Stomach (tissue), 9 donors: ENCODE measurements around the gene RNU6-8. TPM values are rescaled to one million over a fixed set of nuclear protein-coding genes. Genes with fewer than 3 reads are reported as not detected.
A peak's percentile ranks its signal among the peaks of the same experiment; 100 is the strongest.

Source experiments
- DNase-seq, 2 donors: peaks; one replicate each; pipeline versions ENCODE4 v3.0.0 to v3.0.0-alpha.2; 2013 to 2019
- H3K27ac ChIP-seq, 5 donors: fragments of 200-600 bp in 4 of 5; sonication (generic) in 4 of 5; one replicate each; pipeline ENCODE4 v1.5.1; 2013 to 2019; ENCODE audit warnings: mild to moderate bottlenecking in 1 of 5, moderate library complexity in 1 of 5
- H3K27me3 ChIP-seq, 3 donors: fragments of 200-600 bp; sonication (generic); one replicate each; pipeline ENCODE4 v1.5.1; 2017 to 2019; ENCODE audit warnings: mixed run types in 1 of 3
- H3K36me3 ChIP-seq, 4 donors: fragments of 200-600 bp; sonication (generic); 1 replicate in 3 of 4; 2 replicates in 1 of 4; pipeline ENCODE4 v1.5.1; 2016 to 2019
- H3K4me1 ChIP-seq, 4 donors: fragments of 200-600 bp; sonication (generic); one replicate each; pipeline ENCODE4 v1.5.1; 2016 to 2019
- H3K4me3 ChIP-seq, 4 donors: fragments of 200-600 bp; sonication (generic) in 3 of 4; one replicate each; pipeline ENCODE4 v1.5.1; 2016 to 2019; ENCODE audit warnings: mild to moderate bottlenecking in 1 of 4
- H3K9me3 ChIP-seq, 4 donors: fragments of 200-600 bp; sonication (generic); one replicate each; pipeline ENCODE4 v1.5.1; 2016 to 2019
- CTCF ChIP-seq, 7 experiments: fragments of 450-650 bp in 4 of 7; fragments of 200-600 bp in 3 of 7; sonication (generic) in 3 of 7; IDR thresholded peaks; one replicate each; pipeline ENCODE4 v1.5.1; 2016 to 2019; ENCODE audit warnings: antibody characterized with exemption in 7 of 7, control low read depth in 2 of 7, mild to moderate bottlenecking in 1 of 7
- EP300 ChIP-seq: sonication (generic); formaldehyde crosslinking; IDR thresholded peaks from one replicate; pipeline ENCODE4 v1.6.1; 2017; ENCODE audit warnings: antibody characterized with exemption
- POLR2A ChIP-seq, 4 donors: fragments of 450-650 bp; IDR thresholded peaks; one replicate each; pipeline ENCODE4 v1.6.1; 2016; ENCODE audit warnings: antibody characterized with exemption in 4 of 4, control low read depth in 2 of 4, mild to moderate bottlenecking in 1 of 4, moderate library complexity in 1 of 4
- POLR2AphosphoS5 ChIP-seq, 3 donors: sonication (generic); formaldehyde crosslinking; IDR thresholded peaks; one replicate each; pipeline ENCODE4 v1.6.1; 2016; ENCODE audit warnings: antibody characterized with exemption in 3 of 3
- WGBS, 5 donors: extraction: QIAGEN DNeasy Blood & Tissue Kit in 3 of 5; methylation state at CpG; one replicate each; pipeline versions ENCODE4 v1.1.5 to v1.1.7; 2013 to 2018; 5-methylcytosine and 5-hydroxymethylcytosine counted together
- intact Hi-C: fragments of 100-400 bp; cut with DNase I; formaldehyde crosslinking; loops from one replicate; pipeline ENCODE4 v1.15.1; 2023; ENCODE audit warnings: low total_unique reads
- polyA plus RNA-seq, 3 donors: library from polyadenylated mRNA; stranded (reverse); fragments of 200-250 nt; gene quantifications; one replicate each; pipeline ENCODE4 v1.2.3, GENCODE V29; 2013
- total RNA-seq, 5 donors: library from RNA; depleted of rRNA; stranded (reverse); fragments of >200 nt; gene quantifications; one replicate each; pipeline versions ENCODE4 v1.1.0 to v1.2.3, GENCODE V29; 2014 to 2016
- donor health status: healthy with polysubstance abuse.
- donor health status: Bipolar disorder and iron deficiency.
- donor health status: healthy.

RNU6-8 gene
- total and polyA plus RNA-seq, 8 donors = not detected

- 33 to 68% (median 59%) methylated on average over 1 of the region's 1 CpG for WGBS, 5 donors
- intact Hi-C loops = no loop called here
Observed at GRCh38 chr14:32195636-32196035, 7.4 kb downstream of the RNU6-8 start.

GRCh38 chr14:32193532-32193931, 9.5 kb downstream of the RNU6-8 start:
- intact Hi-C loops = no loop called here
- Histone ChIP-seq H3K36me3 (no peaks in the 10 kb centered on the region), H3K4me3 (no peak overlapping the region), H3K9me3 (no peaks in the 10 kb centered on the region), H3K27me3 (no peaks in the 10 kb centered on the region), H3K4me1 (no peaks in the 10 kb centered on the region), H3K27ac (no peak overlapping the region)
- WGBS, 5 donors = 79 to 92% (median 88%) methylated on average over 2 of the region's 2 CpGs
- TF ChIP-seq EP300 (no peak), POLR2AphosphoS5 (IDR thresholded peaks at IDR 0.05) (no peak), CTCF (IDR thresholded peaks at IDR 0.05) (no peak), POLR2A (IDR thresholded peaks at IDR 0.05) (no peak)
- no peak for DNase-seq

More at GRCh38 chr14:32195636-32196035, 7.4 kb downstream of the RNU6-8 start:
- TF ChIP-seq POLR2A (IDR thresholded peaks at IDR 0.05) (no peak), CTCF (IDR thresholded peaks at IDR 0.05) (no peak), EP300 (no peak), POLR2AphosphoS5 (IDR thresholded peaks at IDR 0.05) (no peak)
- Histone ChIP-seq H3K27me3 (no peaks in the 10 kb centered on the region), H3K4me1 (peaks cover 0 to 6% (median 0%) of the 10 kb centered on the region in 4 donors), H3K9me3 (no peaks in the 10 kb centered on the region), H3K27ac (no peak overlapping the region), H3K4me3 (no peak overlapping the region), H3K36me3 (no peaks in the 10 kb centered on the region)
- no peak for DNase-seq

GRCh38 chr14:32192712-32193373, 10.2 kb downstream of the RNU6-8 start:
- Histone ChIP-seq H3K4me1 (no peaks in the 10 kb centered on the region), H3K4me3 (no peak overlapping the region), H3K27me3 (no peaks in the 10 kb centered on the region), H3K9me3 (no peaks in the 10 kb centered on the region), H3K27ac (no peak overlapping the region), H3K36me3 (no peaks in the 10 kb centered on the region)
- 65 to 72% (median 69%) methylated on average over 2 of the region's 2 CpGs for WGBS, 5 donors
- no peak for DNase-seq
- TF ChIP-seq EP300 (no peak), POLR2AphosphoS5 (IDR thresholded peaks at IDR 0.05) (no peak), CTCF (IDR thresholded peaks at IDR 0.05) (no peak), POLR2A (IDR thresholded peaks at IDR 0.05) (no peak)
- intact Hi-C loops = no loop called here

- Histone ChIP-seq H3K4me1 (no peaks in the 10 kb centered on the region), H3K9me3 (peaks cover 0 to 5% (median 1%) of the 10 kb centered on the region in 4 donors), H3K27ac (no peak overlapping the region), H3K27me3 (no peaks in the 10 kb centered on the region), H3K36me3 (no peaks in the 10 kb centered on the region), H3K4me3 (no peak overlapping the region)
- peak in 1 of 2 donors; percentile 4 for DNase-seq
- no peak for TF ChIP-seq POLR2AphosphoS5 (IDR thresholded peaks at IDR 0.05)
- TF ChIP-seq EP300 = no peak
- no peak for TF ChIP-seq CTCF (IDR thresholded peaks at IDR 0.05)
- TF ChIP-seq POLR2A (IDR thresholded peaks at IDR 0.05) = no peak
- WGBS, 5 donors = 29 to 53% (median 46%) methylated on average over 3 of the region's 3 CpGs
- intact Hi-C loops = no loop called here
Observed at GRCh38 chr14:32190673-32191072, 12.4 kb downstream of the RNU6-8 start.
